ENCODE measurements around the gene NUDT16L1. TPM values are rescaled to one million over a fixed set of nuclear protein-coding genes. Genes with fewer than 3 reads are reported as not detected.
"Not testable (repeated sequence)": the region's sequence is repeated elsewhere in the genome, so short reads cannot be mapped to it uniquely, and the experiment has no call there.

NUDT16L1 gene
- total RNA-seq (2014; rRNA removed; shearing (Covaris generic)): 22.3 and 23.6 TPM in 2 replicates

- H3K27ac ChIP-seq: peak within 1 kb of the TSS; percentile 5; the same call in 1 of the 2 replicates
- no peaks in the 10 kb centered on the region for H3K4me1 ChIP-seq
- no peaks in the 10 kb centered on the region for H3K27me3 ChIP-seq
- DNase-seq: peak; percentile 92 to 94
- no peaks in the 10 kb centered on the region for H3K9me3 ChIP-seq (replicated peaks)
- H3K4me3 ChIP-seq: peak within 1 kb of the TSS; percentile 76
- H3K36me3 ChIP-seq: peaks cover 5% of the 10 kb centered on the region
Measured at GRCh38 chr16:4693296-4693955, at the start of gene NUDT16L1. Gene NUDT16L1, plus strand, starts transcription at chr16:4693562. Its CDS starts 165 bp downstream, at chr16:4693727.

- Histone ChIP-seq H3K4me3 (no peak overlapping the region), H3K27me3 (no peaks in the 10 kb centered on the region), H3K36me3 (no peaks in the 10 kb centered on the region), H3K4me1 (no peaks in the 10 kb centered on the region), H3K27ac (no peak overlapping the region), H3K9me3 (replicated peaks) (no peaks in the 10 kb centered on the region)
- no peak for DNase-seq
Measured at GRCh38 chr16:4646773-4647643, 46.4 kb upstream of the NUDT16L1 start.

DNA sequence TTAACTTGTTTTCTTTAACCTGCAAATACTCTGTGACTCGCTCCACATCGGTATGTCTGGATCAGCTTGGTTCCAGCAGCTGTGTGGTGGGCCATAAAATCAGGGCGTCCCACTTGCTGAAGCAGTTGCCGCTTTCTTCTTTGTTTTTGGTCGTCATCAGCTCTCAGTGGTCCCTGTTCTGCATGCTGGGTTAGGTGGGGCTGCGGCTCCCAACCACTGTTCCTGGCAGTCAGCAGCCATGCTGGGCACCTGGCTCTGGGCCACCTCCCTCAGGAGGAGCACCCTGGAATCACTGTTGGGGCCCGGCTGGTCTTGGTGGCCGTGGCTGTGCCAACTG lies 45.8 kb upstream of the NUDT16L1 start:
- no peak overlapping the region for H3K4me3 ChIP-seq
- no peaks in the 10 kb centered on the region for H3K9me3 ChIP-seq (replicated peaks)
- H3K27ac ChIP-seq: no peak overlapping the region
- DNase-seq: no peak
- no peaks in the 10 kb centered on the region for H3K4me1 ChIP-seq
- H3K27me3 ChIP-seq: no peaks in the 10 kb centered on the region
- no peaks in the 10 kb centered on the region for H3K36me3 ChIP-seq

DNA sequence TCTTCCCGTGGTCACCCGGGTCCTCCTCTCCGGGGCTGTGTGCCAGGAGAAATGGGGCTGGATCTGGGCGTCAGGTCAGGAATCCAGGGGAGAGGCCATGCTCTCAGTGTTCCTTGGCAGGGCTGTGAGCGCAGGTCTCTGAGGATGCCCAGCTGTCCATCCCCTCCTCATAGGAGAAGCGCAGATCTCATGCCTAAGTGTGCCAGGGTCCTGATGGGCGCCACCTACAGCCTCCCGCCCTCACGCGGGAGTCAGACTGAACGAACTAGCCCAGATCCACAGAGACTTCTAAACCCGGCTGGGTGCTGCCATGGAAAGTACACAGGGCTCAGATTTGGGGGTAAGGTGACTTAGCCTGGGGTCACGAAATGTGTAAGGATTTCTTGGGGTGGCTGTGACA lies 44.4 kb upstream of the NUDT16L1 start:
- DNase-seq: no peak
- Histone ChIP-seq H3K4me3 (no peak overlapping the region), H3K9me3 (replicated peaks) (no peaks in the 10 kb centered on the region), H3K27ac (no peak overlapping the region), H3K36me3 (no peaks in the 10 kb centered on the region), H3K27me3 (no peaks in the 10 kb centered on the region), H3K4me1 (no peaks in the 10 kb centered on the region)

GRCh38 chr16:4649744-4650442 lies 43.5 kb upstream of the NUDT16L1 start:
- Histone ChIP-seq H3K4me3 (no peak overlapping the region), H3K4me1 (no peaks in the 10 kb centered on the region), H3K27ac (no peak overlapping the region), H3K9me3 (replicated peaks) (no peaks in the 10 kb centered on the region), H3K27me3 (no peaks in the 10 kb centered on the region), H3K36me3 (no peaks in the 10 kb centered on the region)
- DNase-seq: no peak

DNA sequence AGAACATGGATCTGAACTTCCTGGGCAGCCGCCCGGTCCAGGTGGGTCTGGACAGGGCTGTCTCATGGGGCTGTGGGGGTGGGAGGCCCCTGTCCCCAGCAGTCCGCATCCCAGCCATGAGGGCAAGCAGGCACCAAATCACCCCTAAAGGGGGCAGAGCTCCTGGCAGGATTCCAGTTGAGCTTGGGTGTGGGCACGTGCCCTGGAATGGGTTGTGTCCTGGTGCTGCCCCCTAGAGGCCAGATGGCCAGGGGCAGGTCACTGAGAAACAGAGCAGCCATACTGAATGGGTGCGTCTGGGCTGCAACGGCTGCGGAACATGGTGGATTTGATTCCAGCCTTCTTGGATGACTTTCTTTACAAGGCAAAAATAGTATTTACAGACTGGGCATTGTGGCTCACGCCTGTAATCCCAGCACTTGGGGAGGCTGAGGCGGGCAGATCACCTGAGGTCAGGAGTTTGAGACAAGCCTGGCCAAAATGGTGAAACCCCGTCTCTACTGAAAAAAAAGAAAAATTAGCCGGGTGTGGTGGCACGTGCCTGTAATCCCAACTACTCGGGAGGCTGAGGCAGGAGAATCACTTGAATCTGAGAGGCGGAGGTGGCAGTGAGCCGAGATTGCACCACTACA lies 42.8 kb upstream of the NUDT16L1 start:
- H3K27ac ChIP-seq; H3K4me1 ChIP-seq; H3K27me3 ChIP-seq; H3K9me3 ChIP-seq (replicated peaks); H3K4me3 ChIP-seq; H3K36me3 ChIP-seq: not testable (repeated sequence)
- DNase-seq: peak; percentile 74 to 82

DNA sequence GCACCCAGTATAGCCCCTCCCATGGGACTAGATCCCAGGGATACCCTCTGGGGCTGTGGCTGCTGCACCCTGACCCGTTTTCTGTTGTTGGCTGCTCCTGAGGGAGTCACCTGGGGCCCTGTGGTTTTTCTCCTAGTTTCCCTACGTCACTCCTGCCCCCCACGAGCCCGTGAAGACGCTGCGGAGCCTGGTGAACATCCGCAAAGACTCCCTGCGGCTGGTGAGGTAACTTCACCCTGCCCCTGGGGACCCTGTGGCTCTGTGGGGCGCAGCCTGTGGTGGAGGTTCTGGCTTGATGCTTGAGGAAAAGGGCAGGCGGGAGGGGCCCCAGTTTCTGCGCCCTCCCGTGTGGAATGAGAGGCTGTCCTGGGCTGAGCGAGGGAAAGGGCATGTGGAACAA lies 41.5 kb upstream of the NUDT16L1 start:
- no peaks in the 10 kb centered on the region for H3K4me1 ChIP-seq
- H3K4me3 ChIP-seq: no peak overlapping the region
- no peaks in the 10 kb centered on the region for H3K27me3 ChIP-seq
- no peaks in the 10 kb centered on the region for H3K9me3 ChIP-seq (replicated peaks)
- H3K36me3 ChIP-seq: no peaks in the 10 kb centered on the region
- H3K27ac ChIP-seq: no peak overlapping the region
- no peak for DNase-seq

- no peaks in the 10 kb centered on the region; the same call in 1 of the 2 replicates for H3K36me3 ChIP-seq
- H3K9me3 ChIP-seq (replicated peaks): no peaks in the 10 kb centered on the region
- no peaks in the 10 kb centered on the region for H3K27me3 ChIP-seq
- H3K4me1 ChIP-seq: no peaks in the 10 kb centered on the region
- DNase-seq: no peak
- no peak overlapping the region for H3K4me3 ChIP-seq
- H3K27ac ChIP-seq: no peak overlapping the region
Measured at GRCh38 chr16:4652561-4652960, 40.8 kb upstream of the NUDT16L1 start.

DNA sequence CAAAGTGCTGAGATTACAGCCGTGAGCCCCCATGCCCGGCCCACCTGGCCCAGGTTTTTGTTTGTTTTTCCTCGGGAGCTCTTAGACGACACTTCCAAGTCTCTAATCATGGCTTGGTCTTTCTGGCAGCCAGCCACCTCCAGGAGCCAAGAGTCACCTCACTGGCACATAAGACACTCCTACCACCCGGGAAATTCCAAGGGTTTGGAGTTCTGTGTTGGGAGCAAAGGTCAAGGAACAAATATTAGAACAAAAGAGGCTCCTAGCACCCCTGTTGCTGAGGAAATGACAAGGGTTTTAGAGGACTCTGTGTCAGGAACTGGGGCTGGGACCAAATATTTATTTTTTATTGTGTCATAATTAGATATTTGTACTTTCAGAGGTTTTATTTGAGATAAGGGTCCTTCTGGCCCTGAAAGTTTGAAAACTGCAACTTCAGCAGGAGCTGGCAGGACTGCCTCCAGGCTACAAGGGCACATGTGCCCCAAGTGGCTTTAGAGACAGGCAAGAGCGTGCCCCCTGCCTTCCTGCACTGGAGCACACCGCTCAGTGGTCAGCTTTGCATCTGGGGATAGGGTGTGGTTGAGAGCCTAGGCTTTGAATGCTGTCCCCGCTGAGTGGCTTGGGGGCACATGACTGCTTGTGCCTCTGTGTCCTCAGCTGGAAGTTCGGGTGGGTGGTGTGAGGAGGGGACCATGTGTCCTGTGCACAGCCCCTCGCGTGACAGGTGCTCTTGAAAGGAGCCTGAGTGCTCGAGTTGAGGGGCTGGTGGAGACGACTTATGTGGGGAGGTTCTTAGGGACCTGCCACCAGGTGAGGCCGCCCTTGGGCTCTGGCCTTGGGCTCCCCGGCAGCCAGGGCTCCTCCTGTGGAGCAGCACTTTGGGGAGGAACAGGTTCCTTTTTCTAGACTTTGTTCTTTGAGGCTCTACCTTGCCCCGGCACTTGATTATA lies 39.1 kb upstream of the NUDT16L1 start:
- Histone ChIP-seq H3K4me3 (no peak overlapping the region), H3K4me1 (no peaks in the 10 kb centered on the region), H3K27ac (no peak overlapping the region), H3K27me3 (no peaks in the 10 kb centered on the region), H3K9me3 (replicated peaks) (no peaks in the 10 kb centered on the region), H3K36me3 (no peaks in the 10 kb centered on the region; the same call in 1 of the 2 replicates)
- DNase-seq: no peak

GRCh38 chr16:4654964-4655590 lies 38.3 kb upstream of the NUDT16L1 start:
- Histone ChIP-seq H3K27me3 (no peaks in the 10 kb centered on the region), H3K36me3 (no peaks in the 10 kb centered on the region; the same call in 1 of the 2 replicates), H3K9me3 (replicated peaks) (no peaks in the 10 kb centered on the region), H3K27ac (no peak overlapping the region), H3K4me3 (no peak overlapping the region), H3K4me1 (no peaks in the 10 kb centered on the region)
- no peak for DNase-seq

DNA sequence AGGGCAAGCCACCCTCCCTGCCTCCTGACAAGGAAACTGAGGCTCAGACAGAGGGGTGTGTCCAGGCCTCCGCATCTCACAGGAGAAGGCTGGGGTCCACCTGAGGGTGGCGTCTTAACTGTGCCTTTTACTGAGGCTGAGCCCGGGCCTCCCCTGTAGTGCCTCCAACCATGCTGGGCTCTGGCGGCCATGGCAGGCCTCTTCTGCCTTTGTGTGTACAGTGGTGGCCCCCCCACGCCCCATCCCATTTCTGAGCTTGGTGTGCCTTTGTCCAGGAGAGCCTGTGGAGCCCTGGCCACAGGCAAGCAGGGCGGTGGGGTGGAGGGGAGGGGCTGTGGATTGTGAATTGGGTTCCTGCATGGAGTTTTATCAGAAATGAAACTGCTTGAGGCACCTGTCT lies 37.6 kb upstream of the NUDT16L1 start:
- Histone ChIP-seq H3K27me3 (no peaks in the 10 kb centered on the region), H3K36me3 (no peaks in the 10 kb centered on the region; the same call in 1 of the 2 replicates), H3K4me3 (no peak overlapping the region), H3K27ac (no peak overlapping the region), H3K4me1 (no peaks in the 10 kb centered on the region), H3K9me3 (replicated peaks) (no peaks in the 10 kb centered on the region)
- DNase-seq: no peak

- Histone ChIP-seq H3K4me3 (no peak overlapping the region), H3K4me1 (no peaks in the 10 kb centered on the region), H3K27me3 (no peaks in the 10 kb centered on the region), H3K36me3 (no peaks in the 10 kb centered on the region; the same call in 1 of the 2 replicates), H3K9me3 (replicated peaks) (no peaks in the 10 kb centered on the region), H3K27ac (no peak overlapping the region)
- no peak for DNase-seq
Measured at GRCh38 chr16:4656221-4656620, 37.1 kb upstream of the NUDT16L1 start.
